DND-41 (cell line): ENCODE data around the gene TBC1D22A.

ENCODE experiments used
- ATAC-seq: fragments of 200-7000 bp; cut with Tn5 transposase; 3 replicates; pipeline ENCODE4 v1.9.1; 2021; ENCODE audit warnings: low read depth; ENCODE audit not compliant: insufficient read depth
- DNase-seq: peaks from one replicate; pipeline ENCODE4 v3.0.0-alpha.2; 2020
- H2AFZ ChIP-seq: 2 replicates; pipeline ENCODE4 v1.6.0; 2012; ENCODE audit warnings: low read depth, low read length
- H3K27ac ChIP-seq: 2 replicates; pipeline ENCODE4 v1.5.1; 2012; ENCODE audit warnings: low read length, inconsistent platforms
- H3K27me3 ChIP-seq: fragments of 200-600 bp; sonication (generic); 2 replicates; pipeline ENCODE4 v1.6.0; 2012; ENCODE audit warnings: low read length, mild to moderate bottlenecking, inconsistent platforms; ENCODE audit not compliant: insufficient read depth, poor library complexity
- H3K36me3 ChIP-seq: 2 replicates; pipeline ENCODE4 v1.5.1; 2012; ENCODE audit warnings: low read length, inconsistent platforms; ENCODE audit not compliant: insufficient read depth
- H3K4me1 ChIP-seq: 2 replicates; pipeline ENCODE4 v1.5.1; 2012; ENCODE audit warnings: mild to moderate bottlenecking, low read length; ENCODE audit not compliant: insufficient read depth
- H3K4me2 ChIP-seq: 2 replicates; pipeline ENCODE4 v1.6.0; 2012; ENCODE audit warnings: mild to moderate bottlenecking, moderate library complexity, low read length, inconsistent platforms; ENCODE audit not compliant: insufficient read depth
- H3K4me3 ChIP-seq, 2 experiments: fragments of 200-600 bp in 1 of 2; shearing (Covaris generic) in 1 of 2; 2 replicates each; pipeline ENCODE4 v1.5.1; 2012 to 2016; ENCODE audit warnings: inconsistent platforms in 2 of 2, low read length in 2 of 2, mild to moderate bottlenecking in 2 of 2, low read depth in 1 of 2, moderate library complexity in 1 of 2
- H3K79me2 ChIP-seq: 2 replicates; pipeline ENCODE4 v1.6.0; 2012; ENCODE audit warnings: low read length, inconsistent platforms; ENCODE audit not compliant: insufficient read depth
- H3K9ac ChIP-seq: 2 replicates; pipeline ENCODE4 v1.6.0; 2012; ENCODE audit warnings: low read depth, mild to moderate bottlenecking, inconsistent platforms, low read length, moderate library complexity
- H3K9me3 ChIP-seq: 2 replicates; pipeline ENCODE4 v1.5.1; 2012; ENCODE audit warnings: low read length, moderate library complexity, mild to moderate bottlenecking, inconsistent platforms; ENCODE audit not compliant: insufficient read depth, severe bottlenecking
- H4K20me1 ChIP-seq: 2 replicates; pipeline ENCODE4 v1.6.0; 2012; ENCODE audit warnings: low read length; ENCODE audit not compliant: insufficient read depth
- EZH2 ChIP-seq: IDR thresholded peaks from 3 replicates; pipeline ENCODE4 v1.6.1; 2012; ENCODE audit warnings: borderline replicate concordance, low read depth, mild to moderate bottlenecking, moderate library complexity, low read length, inconsistent platforms; ENCODE audit not compliant: severe bottlenecking
- TF ChIP-seq, protein P1 (sequence below): IDR thresholded peaks from 2 replicates; pipeline ENCODE4 v1.5.1; 2012; ENCODE audit warnings: borderline replicate concordance, low read length, moderate library complexity, mild to moderate bottlenecking; ENCODE audit not compliant: poor library complexity, severe bottlenecking; ENCODE audit errors: extremely low read depth

The TBC1D22A gene

DNA sequence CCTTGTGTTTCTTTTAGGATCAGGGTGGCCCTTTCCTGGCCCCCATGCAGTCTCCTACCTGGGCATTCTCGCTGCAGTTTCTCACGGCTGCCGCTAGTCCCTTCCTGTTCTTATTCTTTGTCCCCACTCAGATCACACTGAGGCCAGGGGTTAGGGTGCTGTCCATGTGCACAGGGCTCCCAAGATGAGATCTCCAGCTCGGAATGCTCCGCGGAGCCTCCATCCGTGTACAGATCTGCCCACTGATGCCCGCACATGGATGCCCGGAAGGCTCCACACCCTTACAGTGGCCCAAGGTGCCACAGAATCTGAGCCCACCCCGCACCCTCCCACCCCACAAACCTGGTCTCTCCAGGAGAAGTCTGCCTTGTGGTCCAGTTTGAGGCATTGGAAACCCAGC is 457.3 kb downstream of the TBC1D22A start:
- H4K20me1 ChIP-seq: no peaks in the 10 kb centered on the region
- no peaks in the 10 kb centered on the region for H3K4me1 ChIP-seq
- H3K9ac ChIP-seq: no peak overlapping the region
- no peak for ATAC-seq
- no peak overlapping the region for H3K27ac ChIP-seq
- TF ChIP-seq EZH2: no peak
- TF ChIP-seq, protein P1, sequence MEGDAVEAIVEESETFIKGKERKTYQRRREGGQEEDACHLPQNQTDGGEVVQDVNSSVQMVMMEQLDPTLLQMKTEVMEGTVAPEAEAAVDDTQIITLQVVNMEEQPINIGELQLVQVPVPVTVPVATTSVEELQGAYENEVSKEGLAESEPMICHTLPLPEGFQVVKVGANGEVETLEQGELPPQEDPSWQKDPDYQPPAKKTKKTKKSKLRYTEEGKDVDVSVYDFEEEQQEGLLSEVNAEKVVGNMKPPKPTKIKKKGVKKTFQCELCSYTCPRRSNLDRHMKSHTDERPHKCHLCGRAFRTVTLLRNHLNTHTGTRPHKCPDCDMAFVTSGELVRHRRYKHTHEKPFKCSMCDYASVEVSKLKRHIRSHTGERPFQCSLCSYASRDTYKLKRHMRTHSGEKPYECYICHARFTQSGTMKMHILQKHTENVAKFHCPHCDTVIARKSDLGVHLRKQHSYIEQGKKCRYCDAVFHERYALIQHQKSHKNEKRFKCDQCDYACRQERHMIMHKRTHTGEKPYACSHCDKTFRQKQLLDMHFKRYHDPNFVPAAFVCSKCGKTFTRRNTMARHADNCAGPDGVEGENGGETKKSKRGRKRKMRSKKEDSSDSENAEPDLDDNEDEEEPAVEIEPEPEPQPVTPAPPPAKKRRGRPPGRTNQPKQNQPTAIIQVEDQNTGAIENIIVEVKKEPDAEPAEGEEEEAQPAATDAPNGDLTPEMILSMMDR: no peak
- no peak overlapping the region for H3K4me2 ChIP-seq
- H3K27me3 ChIP-seq: no peaks in the 10 kb centered on the region
- H3K79me2 ChIP-seq: no peaks in the 10 kb centered on the region
- no peaks in the 10 kb centered on the region for H3K9me3 ChIP-seq
- H3K36me3 ChIP-seq: no peaks in the 10 kb centered on the region
- no peak for DNase-seq
- no peak overlapping the region for H2AFZ ChIP-seq
- H3K4me3 ChIP-seq: no peak overlapping the region

DNA sequence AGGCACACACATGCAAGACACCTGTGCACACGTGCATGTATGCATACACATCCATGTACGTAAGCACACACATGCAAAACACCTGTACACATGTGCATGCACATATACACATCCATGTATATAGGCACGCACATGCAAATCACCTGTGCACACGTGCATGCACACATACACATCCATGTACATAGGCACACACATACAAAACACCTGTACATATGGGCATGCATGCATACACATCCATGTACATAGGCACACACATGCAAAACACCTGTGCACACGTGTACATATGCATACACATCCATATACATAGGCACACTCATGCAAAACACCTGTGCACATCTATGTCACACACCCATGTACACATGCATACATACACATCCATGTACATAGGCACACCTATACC is 458.3 kb downstream of the TBC1D22A start:
- Histone ChIP-seq H3K27me3 (no peaks in the 10 kb centered on the region), H3K36me3 (no peaks in the 10 kb centered on the region), H3K27ac (no peak overlapping the region), H2AFZ (no peak overlapping the region), H3K4me3 (no peak overlapping the region), H3K9ac (no peak overlapping the region), H3K4me2 (no peak overlapping the region), H4K20me1 (no peaks in the 10 kb centered on the region), H3K4me1 (no peaks in the 10 kb centered on the region), H3K9me3 (no peaks in the 10 kb centered on the region), H3K79me2 (no peaks in the 10 kb centered on the region)
- DNase-seq (no peak), ATAC-seq (no peak)
- TF ChIP-seq, protein P1: no peak
- TF ChIP-seq EZH2: no peak

DNA sequence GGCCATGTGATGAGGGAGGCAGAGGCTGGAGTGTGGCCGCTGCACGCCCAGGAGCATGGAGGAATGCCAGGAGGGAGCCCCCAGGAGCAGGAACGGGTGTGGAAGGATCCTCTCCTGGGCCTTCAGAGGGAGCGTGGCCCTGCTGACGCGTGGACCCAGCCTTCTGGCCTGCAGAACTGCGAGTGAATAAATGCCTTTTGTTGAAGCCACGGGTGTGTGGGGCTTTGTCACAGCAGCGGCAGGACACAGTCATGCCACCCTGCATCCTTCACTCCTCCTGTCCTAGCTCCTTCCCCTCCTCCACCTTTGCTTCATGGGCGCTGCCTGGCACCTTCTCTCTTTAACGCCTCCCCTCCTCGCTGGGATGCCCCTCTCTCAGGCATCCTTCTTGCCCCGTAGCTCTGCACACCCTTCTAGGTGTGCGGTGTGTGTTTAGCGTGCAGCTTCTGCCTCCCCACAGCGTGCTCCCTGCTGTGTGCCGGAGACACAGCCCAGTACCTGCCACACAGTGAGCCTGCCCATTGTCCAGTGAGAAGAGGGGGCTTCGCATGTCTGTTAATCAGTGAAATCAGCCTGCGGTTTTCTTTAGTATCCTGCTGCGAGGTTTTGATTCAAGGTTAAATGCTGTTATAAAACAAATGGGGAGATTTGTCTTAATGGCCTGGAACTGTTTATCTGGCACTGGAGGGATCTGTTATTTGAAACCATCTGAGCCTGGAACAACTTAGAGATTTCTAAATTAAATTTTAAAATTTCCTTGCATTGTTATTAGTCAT is 459.6 kb downstream of the TBC1D22A start:
- Histone ChIP-seq H3K4me1 (no peaks in the 10 kb centered on the region), H3K27ac (no peak overlapping the region), H3K9me3 (no peaks in the 10 kb centered on the region), H3K4me3 (no peak overlapping the region), H3K79me2 (no peaks in the 10 kb centered on the region), H3K36me3 (no peaks in the 10 kb centered on the region), H4K20me1 (no peaks in the 10 kb centered on the region), H3K27me3 (no peaks in the 10 kb centered on the region), H3K9ac (no peak overlapping the region), H3K4me2 (no peak overlapping the region), H2AFZ (no peak overlapping the region)
- DNase-seq (no peak), ATAC-seq (no peak)
- no peak for TF ChIP-seq EZH2
- TF ChIP-seq, protein P1: no peak
